GM18858 (cell line): ENCODE results near the gene DIP2C.

Experiments
- ATAC-seq: cut with Tn5 transposase; IDR thresholded peaks from one replicate; pipeline ENCODE4 v1.9.1; 2021; ENCODE audit not compliant: unreplicated experiment

The DIP2C gene

GRCh38 chr10:581776-582330 is 107.6 kb downstream of the DIP2C start:
- no peak for ATAC-seq

DNA sequence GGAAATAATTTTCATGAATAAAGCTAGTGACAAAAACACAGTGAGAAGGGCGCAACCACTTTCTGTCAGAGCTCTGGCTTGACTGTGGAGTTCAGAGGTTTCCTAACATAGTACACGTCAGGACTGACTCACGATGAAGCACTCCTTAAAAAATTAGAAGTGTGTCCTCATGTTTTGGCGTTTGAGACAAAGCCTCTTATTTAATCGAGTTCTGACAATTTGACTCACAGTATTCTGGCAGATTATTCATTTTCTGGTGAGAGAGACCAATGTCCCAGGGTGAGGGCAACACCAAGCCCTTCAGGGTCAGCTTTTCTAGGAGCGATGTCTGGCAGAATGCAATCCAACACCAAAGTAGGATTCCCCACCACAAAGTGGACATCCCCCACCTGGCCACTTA is 108.7 kb downstream of the DIP2C start:
- ATAC-seq = no peak

DNA sequence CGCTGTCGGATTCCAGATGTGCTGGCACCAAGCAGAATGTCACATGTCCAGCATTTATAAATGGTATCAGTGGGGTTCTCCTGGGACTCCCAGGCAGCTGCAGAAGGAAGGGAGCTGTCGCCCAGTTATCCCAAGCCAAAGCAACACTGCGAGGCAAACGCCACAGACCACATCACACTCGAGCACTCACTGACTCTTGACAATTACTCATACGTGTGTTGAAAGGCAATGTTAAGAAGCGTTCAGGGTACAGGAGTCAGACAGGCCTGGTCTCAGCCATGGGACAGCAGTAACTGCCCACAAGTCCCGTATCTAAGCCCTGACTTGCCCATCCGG is 113.4 kb downstream of the DIP2C start:
- no peak for ATAC-seq

GRCh38 chr10:575402-576129 is 113.9 kb downstream of the DIP2C start:
- ATAC-seq = no peak

DNA sequence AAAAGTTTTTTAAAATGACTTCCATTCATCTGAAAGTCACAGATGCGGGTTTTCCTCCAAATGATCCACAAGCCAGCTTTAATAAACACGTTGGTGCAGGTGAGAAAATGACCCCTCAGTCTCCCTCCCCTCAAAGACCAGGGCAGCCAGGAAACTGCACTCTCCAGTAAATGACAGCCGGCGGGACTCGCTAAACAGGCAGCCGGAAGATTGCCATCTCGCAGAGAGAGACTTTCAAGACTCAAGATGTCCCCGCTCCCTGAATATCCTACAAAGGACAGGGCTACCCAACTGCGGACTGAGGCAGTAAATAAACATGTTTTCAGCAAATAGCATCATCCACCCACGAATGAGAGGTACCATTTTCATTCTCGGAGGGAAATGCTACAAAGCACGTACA is 116.8 kb downstream of the DIP2C start:
- no peak for ATAC-seq

DNA sequence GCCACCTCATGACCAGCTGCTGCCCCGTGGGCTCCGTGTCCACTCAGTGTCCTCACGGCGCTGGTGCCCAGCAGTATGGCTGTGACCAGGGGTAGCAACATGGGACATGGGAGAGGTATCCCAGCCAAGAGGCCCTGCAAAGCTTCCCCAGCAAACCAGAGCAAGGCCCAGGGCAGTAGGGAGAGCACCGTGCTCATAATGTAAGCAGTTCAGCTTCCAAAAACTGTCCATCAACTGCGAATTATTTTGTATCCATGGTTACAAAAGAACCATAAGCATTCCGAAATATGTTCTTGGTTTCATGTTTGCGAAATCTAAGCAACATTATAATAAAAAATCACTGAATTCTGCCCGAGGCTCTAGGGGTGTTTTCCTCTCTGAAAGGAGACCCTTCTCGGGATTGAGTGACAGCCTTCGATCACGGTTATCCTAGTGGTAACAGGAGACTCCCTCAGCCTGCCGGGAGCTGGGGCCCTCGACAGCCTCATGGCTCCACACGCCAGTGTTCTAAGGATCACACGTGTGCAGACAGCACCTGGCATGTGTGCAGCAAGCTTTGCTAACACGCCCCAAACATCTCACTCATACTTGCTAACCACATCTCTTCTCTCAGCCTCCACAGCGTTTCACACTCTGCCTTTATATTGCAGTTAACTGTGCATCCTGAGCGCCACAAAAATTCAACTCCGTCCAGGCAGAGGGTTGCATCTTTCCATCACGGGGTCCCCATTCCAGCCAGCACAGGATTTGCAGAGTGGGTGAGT is 117.6 kb downstream of the DIP2C start:
- no peak for ATAC-seq

DNA sequence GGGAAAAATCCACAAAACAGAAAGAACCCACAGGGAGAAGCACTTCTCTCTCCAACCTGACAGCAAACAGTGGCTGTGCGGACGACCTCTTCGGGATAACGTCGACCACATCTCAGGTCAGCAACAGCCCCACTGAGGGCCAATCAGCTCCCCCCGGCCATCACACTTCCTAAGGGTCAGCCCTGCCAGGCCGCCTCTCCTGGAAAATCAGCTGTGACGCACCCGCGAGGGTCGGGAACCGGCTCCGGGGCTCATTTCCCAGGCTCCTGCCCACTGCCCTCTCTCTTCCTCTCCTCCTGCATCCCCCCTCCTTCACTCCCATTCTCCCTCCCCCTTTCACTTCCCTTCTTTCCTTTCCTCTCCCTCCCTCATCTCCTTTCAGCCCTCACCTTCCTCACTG is 118.3 kb downstream of the DIP2C start:
- ATAC-seq = no peak

GRCh38 chr10:570628-571163 is 118.8 kb downstream of the DIP2C start:
- no peak for ATAC-seq

DNA sequence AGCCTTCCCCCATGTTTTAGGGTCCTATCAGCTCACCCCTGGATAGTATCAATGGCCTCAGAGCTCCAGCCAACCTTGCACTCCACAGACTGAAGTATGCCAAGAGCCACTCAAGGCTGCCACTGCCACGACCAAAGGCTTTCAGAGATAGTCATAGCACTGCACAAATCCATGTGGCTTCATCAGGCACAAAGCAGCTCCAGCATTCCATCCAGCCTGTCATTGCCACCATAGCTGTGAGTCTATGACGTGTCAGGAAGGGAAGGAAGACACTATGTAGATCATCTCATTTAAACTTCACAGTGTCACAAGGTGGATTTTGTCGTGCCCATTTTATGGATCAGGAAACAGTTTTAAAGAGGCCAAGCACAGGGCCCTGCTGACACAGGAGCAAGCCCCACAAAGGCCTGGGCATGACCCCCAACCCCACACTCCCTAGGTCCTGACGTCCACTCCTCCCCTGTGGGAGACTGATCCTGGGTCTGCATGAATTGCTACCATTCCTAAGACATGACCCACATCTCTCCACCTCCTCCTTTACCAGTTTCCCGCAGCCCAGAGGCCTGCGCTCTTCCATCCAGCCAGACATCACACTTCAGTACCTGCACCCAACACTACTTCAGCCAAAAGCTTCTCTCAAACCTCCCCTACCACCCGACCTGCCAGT is 119.4 kb downstream of the DIP2C start:
- ATAC-seq = no peak

GRCh38 chr10:568848-569247 is 120.6 kb downstream of the DIP2C start:
- no peak for ATAC-seq

GRCh38 chr10:567869-568268 is 121.6 kb downstream of the DIP2C start:
- ATAC-seq = no peak

GRCh38 chr10:566241-566885 is 123.1 kb downstream of the DIP2C start:
- ATAC-seq = no peak

DNA sequence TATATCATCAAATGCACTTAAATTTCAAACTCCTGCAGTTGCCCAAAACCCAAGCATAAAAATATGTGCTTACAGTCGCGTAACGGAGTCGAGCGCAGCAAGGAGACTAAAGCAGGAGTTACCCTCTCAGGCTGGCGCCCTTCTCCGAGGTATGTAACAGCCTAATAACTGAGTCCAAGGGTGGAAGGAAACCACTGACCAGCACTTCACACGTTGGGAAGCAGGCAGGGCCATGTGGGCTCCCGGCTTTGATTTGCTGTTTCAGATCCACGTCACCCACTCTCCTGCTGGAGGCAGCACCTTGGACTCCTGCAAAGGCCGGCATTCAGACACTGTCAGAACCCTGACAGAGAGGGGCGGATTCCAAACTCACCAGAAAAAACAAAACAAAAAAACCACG is 123.8 kb downstream of the DIP2C start:
- ATAC-seq = no peak

DNA sequence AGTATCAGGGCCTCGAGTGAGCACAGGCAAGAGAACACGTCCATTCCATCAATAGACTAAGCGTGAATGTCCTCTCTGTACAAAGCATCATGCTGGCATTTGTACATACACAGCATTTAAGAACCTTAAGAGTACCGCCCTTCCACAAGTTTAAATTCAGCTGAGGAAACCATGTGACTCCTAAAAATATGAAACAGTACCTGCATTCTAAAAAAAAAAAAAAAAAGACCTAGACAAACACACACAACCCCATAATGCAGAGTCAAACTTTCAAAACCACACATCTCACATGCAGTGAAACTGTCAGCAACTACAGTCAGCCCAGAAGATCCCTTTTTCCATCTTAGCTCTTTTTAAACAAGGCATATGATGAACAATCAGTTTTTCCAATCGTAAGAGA is 124.3 kb downstream of the DIP2C start:
- ATAC-seq = no peak

- ATAC-seq = no peak
Observed at GRCh38 chr10:563827-564226, 125.6 kb downstream of the DIP2C start.

- no peak for ATAC-seq
Observed at GRCh38 chr10:562142-562541, 127.3 kb downstream of the DIP2C start.

DNA sequence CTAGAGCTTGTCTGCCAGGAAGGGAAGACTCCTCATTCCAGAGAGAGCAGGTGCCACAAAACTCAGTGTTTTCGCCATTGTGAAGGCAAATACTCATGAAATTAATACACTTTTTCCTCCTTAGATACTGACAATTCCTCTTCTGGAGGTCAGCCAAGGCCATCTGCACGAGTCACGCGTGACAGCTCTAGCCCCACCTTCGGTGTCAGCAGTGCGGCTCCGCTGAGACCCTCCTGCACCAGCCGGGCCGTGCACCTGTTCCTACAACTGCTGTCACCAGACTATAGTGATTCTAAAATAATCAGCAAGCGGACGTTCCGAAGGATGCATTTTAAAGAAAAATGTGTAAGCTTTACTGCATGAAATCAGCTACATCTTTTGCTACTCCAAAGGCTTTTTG is 127.7 kb downstream of the DIP2C start:
- ATAC-seq = no peak

- no peak for ATAC-seq
Observed at GRCh38 chr10:560314-560992, 129.0 kb downstream of the DIP2C start.

DNA sequence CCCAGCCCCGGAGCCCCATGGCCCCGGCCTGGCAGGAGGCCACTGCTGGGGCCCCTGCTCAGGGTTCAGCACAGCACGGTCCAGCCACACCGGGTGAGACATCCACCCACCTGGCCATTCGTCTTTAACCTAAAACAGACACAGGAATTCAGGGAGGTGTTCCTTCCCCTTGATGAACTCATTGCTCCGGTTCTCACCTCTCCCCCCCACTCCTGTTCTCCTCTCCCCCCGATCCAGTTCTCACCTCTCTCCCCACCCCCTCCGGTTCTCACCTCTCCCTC is 129.8 kb downstream of the DIP2C start:
- ATAC-seq = no peak

- no peak for ATAC-seq
Observed at GRCh38 chr10:558891-559766, 130.3 kb downstream of the DIP2C start.
